SK-N-MC (cell line): Measurements from ENCODE around the gene PTPRR.

Experiments used
- EZH2 ChIP-seq: fragments of 200-600 bp; sonication (generic); IDR thresholded peaks from one replicate; pipeline ENCODE4 v1.6.1; 2017; ENCODE audit warnings: antibody characterized with exemption
- FOXP2 ChIP-seq: optimal IDR thresholded peaks from 2 replicates; pipeline ENCODE3; 2011; ENCODE audit warnings: mild to moderate bottlenecking, moderate library complexity; ENCODE audit not compliant: insufficient read depth; ENCODE audit errors: extremely low read length, control extremely low read depth
- POLR2AphosphoS5 ChIP-seq: IDR thresholded peaks from 2 replicates; pipeline ENCODE4 v1.6.1; 2012; ENCODE audit warnings: mild to moderate bottlenecking, low read depth, low read length, borderline replicate concordance

GRCh38 chr12:70745048-70745447 is 175.5 kb downstream of the PTPRR start:
- no peak for TF ChIP-seq POLR2AphosphoS5
- TF ChIP-seq EZH2, result no peak
- no peak for TF ChIP-seq FOXP2
